ENCODE data around the gene NWD2. TPM values are rescaled to one million over a fixed set of nuclear protein-coding genes. Genes with fewer than 3 reads are reported as not detected.

Gene NWD2
- total RNA-seq, 2 experiments from 2014 or later: not detected

- ATAC-seq: no peak
- Mint-ChIP-seq H3K4me1 (ENCODE audit: low read depth) (no peaks in the 10 kb centered on the region), H3K27ac (no peak overlapping the region), H3K4me3 (no peak overlapping the region), H3K27me3 (ENCODE audit: low read depth) (peaks cover 6% of the 10 kb centered on the region), H3K9me3 (ENCODE audit: insufficient read depth) (no peaks in the 10 kb centered on the region), H3K36me3 (ENCODE audit: low read depth) (no peaks in the 10 kb centered on the region)
- ChIA-PET CTCF (no interaction called here), POLR2A (no interaction called here)
- DNase-seq: no peak
Measured at GRCh38 chr4:37467223-37467622, 222.7 kb downstream of the NWD2 start.

GRCh38 chr4:37467824-37468223, 223.3 kb downstream of the NWD2 start:
- POLR2A ChIA-PET: no interaction called here
- CTCF ChIA-PET: no interaction called here
- no peak for ATAC-seq
- Mint-ChIP-seq H3K36me3 (ENCODE audit: low read depth) (no peaks in the 10 kb centered on the region), H3K27ac (no peak overlapping the region), H3K4me3 (no peak overlapping the region), H3K9me3 (ENCODE audit: insufficient read depth) (no peaks in the 10 kb centered on the region), H3K27me3 (ENCODE audit: low read depth) (peaks cover 10% of the 10 kb centered on the region), H3K4me1 (ENCODE audit: low read depth) (no peaks in the 10 kb centered on the region)
- no peak for DNase-seq

GRCh38 chr4:37469286-37469685, 224.7 kb downstream of the NWD2 start:
- Mint-ChIP-seq H3K4me1 (ENCODE audit: low read depth) (no peaks in the 10 kb centered on the region), H3K9me3 (ENCODE audit: insufficient read depth) (no peaks in the 10 kb centered on the region), H3K27ac (no peak overlapping the region), H3K36me3 (ENCODE audit: low read depth) (no peaks in the 10 kb centered on the region), H3K27me3 (ENCODE audit: low read depth) (peaks cover 16% of the 10 kb centered on the region), H3K4me3 (no peak overlapping the region)
- ChIA-PET POLR2A (no interaction called here), CTCF (interaction anchor here (1.3 kb wide), 1 partner anchor 16 kb away, joined by 6 read pairs; a partner anchor contains a TSS)
- DNase-seq (no peak), ATAC-seq (no peak)

GRCh38 chr4:37470245-37470644, 225.7 kb downstream of the NWD2 start:
- POLR2A ChIA-PET: no interaction called here
- ATAC-seq: no peak
- Mint-ChIP-seq H3K36me3 (ENCODE audit: low read depth) (no peaks in the 10 kb centered on the region), H3K27ac (no peak overlapping the region), H3K27me3 (ENCODE audit: low read depth) (peaks cover 20% of the 10 kb centered on the region), H3K9me3 (ENCODE audit: insufficient read depth) (no peaks in the 10 kb centered on the region), H3K4me3 (no peak overlapping the region), H3K4me1 (ENCODE audit: low read depth) (no peaks in the 10 kb centered on the region)
- DNase-seq: no peak
- CTCF ChIA-PET: interaction anchor here (1.3 kb wide), 1 partner anchor 17 kb away, joined by 6 read pairs; a partner anchor contains a TSS

- no peak overlapping the region for H3K4me3 Mint-ChIP-seq
- ChIA-PET POLR2A (no interaction called here), CTCF (no interaction called here)
- no peak overlapping the region for H3K27ac Mint-ChIP-seq
- H3K4me1 Mint-ChIP-seq (ENCODE audit: low read depth): no peaks in the 10 kb centered on the region
- H3K9me3 Mint-ChIP-seq (ENCODE audit: insufficient read depth): no peaks in the 10 kb centered on the region
- ATAC-seq (no peak), DNase-seq (no peak)
- H3K27me3 Mint-ChIP-seq (ENCODE audit: low read depth): peaks cover 22% of the 10 kb centered on the region
- H3K36me3 Mint-ChIP-seq (ENCODE audit: low read depth): no peaks in the 10 kb centered on the region
Measured at GRCh38 chr4:37471093-37471492, 226.6 kb downstream of the NWD2 start.

GRCh38 chr4:37471971-37472370, 227.4 kb downstream of the NWD2 start:
- H3K4me3 Mint-ChIP-seq: no peak overlapping the region
- ChIA-PET POLR2A (no interaction called here), CTCF (no interaction called here)
- ATAC-seq: no peak
- H3K36me3 Mint-ChIP-seq (ENCODE audit: low read depth): no peaks in the 10 kb centered on the region
- H3K27ac Mint-ChIP-seq: no peak overlapping the region
- H3K9me3 Mint-ChIP-seq (ENCODE audit: insufficient read depth): no peaks in the 10 kb centered on the region
- H3K4me1 Mint-ChIP-seq (ENCODE audit: low read depth): no peaks in the 10 kb centered on the region
- no peak for DNase-seq
- peaks cover 21% of the 10 kb centered on the region for H3K27me3 Mint-ChIP-seq (ENCODE audit: low read depth)

- Mint-ChIP-seq H3K9me3 (ENCODE audit: insufficient read depth) (no peaks in the 10 kb centered on the region), H3K4me3 (no peak overlapping the region), H3K27ac (no peak overlapping the region), H3K36me3 (ENCODE audit: low read depth) (no peaks in the 10 kb centered on the region), H3K4me1 (ENCODE audit: low read depth) (no peaks in the 10 kb centered on the region), H3K27me3 (ENCODE audit: low read depth) (peaks cover 23% of the 10 kb centered on the region)
- DNase-seq (no peak), ATAC-seq (no peak)
- POLR2A ChIA-PET: no interaction called here
- CTCF ChIA-PET: no interaction called here
Measured at GRCh38 chr4:37473807-37474206, 229.3 kb downstream of the NWD2 start.

GRCh38 chr4:37475087-37475486, 230.5 kb downstream of the NWD2 start:
- ChIA-PET POLR2A (no interaction called here), CTCF (interaction anchor here (1.7 kb wide), 1 partner anchor 21 kb away, joined by 4 read pairs; a partner anchor contains a TSS)
- peaks cover 27% of the 10 kb centered on the region for H3K27me3 Mint-ChIP-seq (ENCODE audit: low read depth)
- ATAC-seq (no peak), DNase-seq (no peak)
- H3K4me3 Mint-ChIP-seq: no peak overlapping the region
- H3K27ac Mint-ChIP-seq: no peak overlapping the region
- no peaks in the 10 kb centered on the region for H3K4me1 Mint-ChIP-seq (ENCODE audit: low read depth)
- H3K9me3 Mint-ChIP-seq (ENCODE audit: insufficient read depth): no peaks in the 10 kb centered on the region
- H3K36me3 Mint-ChIP-seq (ENCODE audit: low read depth): no peaks in the 10 kb centered on the region

GRCh38 chr4:37475776-37476175, 231.2 kb downstream of the NWD2 start:
- Mint-ChIP-seq H3K27ac (no peak overlapping the region), H3K4me3 (no peak overlapping the region), H3K4me1 (ENCODE audit: low read depth) (no peaks in the 10 kb centered on the region), H3K36me3 (ENCODE audit: low read depth) (no peaks in the 10 kb centered on the region), H3K9me3 (ENCODE audit: insufficient read depth) (no peaks in the 10 kb centered on the region), H3K27me3 (ENCODE audit: low read depth) (peaks cover 27% of the 10 kb centered on the region)
- ChIA-PET POLR2A (no interaction called here), CTCF (interaction anchor here (1.7 kb wide), 1 partner anchor 22 kb away, joined by 4 read pairs; a partner anchor contains a TSS)
- DNase-seq (no peak), ATAC-seq (no peak)

- DNase-seq: no peak
- ChIA-PET POLR2A (no interaction called here), CTCF (interaction anchor here (1.7 kb wide), 1 partner anchor 22 kb away, joined by 4 read pairs; a partner anchor contains a TSS)
- Mint-ChIP-seq H3K9me3 (ENCODE audit: insufficient read depth) (no peaks in the 10 kb centered on the region), H3K27me3 (ENCODE audit: low read depth) (peaks cover 27% of the 10 kb centered on the region), H3K27ac (no peak overlapping the region), H3K36me3 (ENCODE audit: low read depth) (no peaks in the 10 kb centered on the region), H3K4me3 (no peak overlapping the region), H3K4me1 (ENCODE audit: low read depth) (no peaks in the 10 kb centered on the region)
- ATAC-seq: no peak
Measured at GRCh38 chr4:37476256-37476655, 231.7 kb downstream of the NWD2 start.

GRCh38 chr4:37476691-37477090, 232.1 kb downstream of the NWD2 start:
- Mint-ChIP-seq H3K4me3 (no peak overlapping the region), H3K9me3 (ENCODE audit: insufficient read depth) (no peaks in the 10 kb centered on the region), H3K27me3 (ENCODE audit: low read depth) (peaks cover 27% of the 10 kb centered on the region), H3K4me1 (ENCODE audit: low read depth) (no peaks in the 10 kb centered on the region), H3K27ac (no peak overlapping the region), H3K36me3 (ENCODE audit: low read depth) (no peaks in the 10 kb centered on the region)
- no peak for ATAC-seq
- DNase-seq: no peak
- ChIA-PET POLR2A (no interaction called here), CTCF (no interaction called here)

GRCh38 chr4:37477126-37477525, 232.6 kb downstream of the NWD2 start:
- Mint-ChIP-seq H3K9me3 (ENCODE audit: insufficient read depth) (no peaks in the 10 kb centered on the region), H3K4me1 (ENCODE audit: low read depth) (no peaks in the 10 kb centered on the region), H3K27ac (no peak overlapping the region), H3K4me3 (no peak overlapping the region), H3K36me3 (ENCODE audit: low read depth) (no peaks in the 10 kb centered on the region), H3K27me3 (ENCODE audit: low read depth) (peaks cover 24% of the 10 kb centered on the region)
- no peak for DNase-seq
- POLR2A ChIA-PET: no interaction called here
- CTCF ChIA-PET: no interaction called here
- ATAC-seq: no peak

GRCh38 chr4:37478151-37478550, 233.6 kb downstream of the NWD2 start:
- Mint-ChIP-seq H3K4me1 (ENCODE audit: low read depth) (no peaks in the 10 kb centered on the region), H3K4me3 (no peak overlapping the region), H3K36me3 (ENCODE audit: low read depth) (no peaks in the 10 kb centered on the region), H3K9me3 (ENCODE audit: insufficient read depth) (no peaks in the 10 kb centered on the region), H3K27me3 (ENCODE audit: low read depth) (peaks cover 20% of the 10 kb centered on the region), H3K27ac (no peak overlapping the region)
- ATAC-seq (no peak), DNase-seq (no peak)
- ChIA-PET POLR2A (no interaction called here), CTCF (no interaction called here)

All from activated CD8-positive, alpha-beta T cell treated with anti-CD3 and anti-CD28 coated beads, Interleukin-2, amount 10 ng/mL, durations not matched to agents 7 days and 5 days (primary cell).